Measurements from ENCODE around the gene CASR.
"Not testable (repeated sequence)": the region's sequence is repeated elsewhere in the genome, so short reads cannot be mapped to it uniquely, and the experiment has no call there.

Gene CASR

GRCh38 chr3:122198966-122199365 is 15.5 kb downstream of the CASR start:
- H3K27ac ChIP-seq: no peak overlapping the region
- TF ChIP-seq CTCF (IDR thresholded peaks at IDR 0.05) (no peak), ZFX (IDR thresholded peaks at IDR 0.05; ENCODE audit: borderline replicate concordance) (no peak)

GRCh38 chr3:122199552-122199951 is 16.1 kb downstream of the CASR start:
- no peak for TF ChIP-seq ZFX (IDR thresholded peaks at IDR 0.05; ENCODE audit: borderline replicate concordance)
- TF ChIP-seq CTCF (IDR thresholded peaks at IDR 0.05): no peak
- no peak overlapping the region for H3K27ac ChIP-seq

- TF ChIP-seq ZFX (IDR thresholded peaks at IDR 0.05; ENCODE audit: borderline replicate concordance) (no peak), CTCF (IDR thresholded peaks at IDR 0.05) (no peak)
- H3K27ac ChIP-seq: no peak overlapping the region
Measured at GRCh38 chr3:122200661-122201060, 17.2 kb downstream of the CASR start.

- not testable (repeated sequence) for H3K27ac ChIP-seq
Measured at GRCh38 chr3:122201476-122201875, 18.0 kb downstream of the CASR start.

- TF ChIP-seq CTCF (IDR thresholded peaks at IDR 0.05): no peak
- TF ChIP-seq ZFX (IDR thresholded peaks at IDR 0.05; ENCODE audit: borderline replicate concordance): no peak
- no peak overlapping the region for H3K27ac ChIP-seq
Measured at GRCh38 chr3:122208579-122208978, 25.1 kb downstream of the CASR start.

GRCh38 chr3:122213650-122214049 is 30.2 kb downstream of the CASR start:
- H3K27ac ChIP-seq: no peak overlapping the region
- TF ChIP-seq ZFX (IDR thresholded peaks at IDR 0.05; ENCODE audit: borderline replicate concordance) (no peak), CTCF (IDR thresholded peaks at IDR 0.05) (no peak)

GRCh38 chr3:122214711-122215110 is 31.2 kb downstream of the CASR start:
- H3K27ac ChIP-seq: no peak overlapping the region
- TF ChIP-seq CTCF (IDR thresholded peaks at IDR 0.05) (no peak), ZFX (IDR thresholded peaks at IDR 0.05; ENCODE audit: borderline replicate concordance) (no peak)

- TF ChIP-seq CTCF (IDR thresholded peaks at IDR 0.05): no peak
- TF ChIP-seq ZFX (IDR thresholded peaks at IDR 0.05; ENCODE audit: borderline replicate concordance): no peak
- no peak overlapping the region for H3K27ac ChIP-seq
Measured at GRCh38 chr3:122215592-122216298, 32.3 kb downstream of the CASR start.

Data from 22Rv1 (cell line).